Astrocyte of the cerebellum (primary cell): ENCODE measurements around the gene SYT6.

Source experiments
- DNase-seq: peaks from one replicate; pipeline ENCODE4 v3.0.0-alpha.2; 2011; ENCODE audit warnings: low read depth
- H3K4me3 ChIP-seq: 2 replicates; pipeline ENCODE4 v1.5.1; 2011; ENCODE audit warnings: mild to moderate bottlenecking, low read depth, low read length, moderate library complexity
- in situ Hi-C: cut with HindIII; loops from 2 replicates; pipeline ENCODE4 v1.10.0; 2017; ENCODE audit warnings: low sequenced_read_pairs
- TF ChIP-seq, protein P1 (sequence below): IDR thresholded peaks from 2 replicates; pipeline ENCODE4 v1.5.1; 2012; ENCODE audit warnings: low read length, low read depth, moderate library complexity, mild to moderate bottlenecking; ENCODE audit errors: missing control alignments

The SYT6 gene, protein sequence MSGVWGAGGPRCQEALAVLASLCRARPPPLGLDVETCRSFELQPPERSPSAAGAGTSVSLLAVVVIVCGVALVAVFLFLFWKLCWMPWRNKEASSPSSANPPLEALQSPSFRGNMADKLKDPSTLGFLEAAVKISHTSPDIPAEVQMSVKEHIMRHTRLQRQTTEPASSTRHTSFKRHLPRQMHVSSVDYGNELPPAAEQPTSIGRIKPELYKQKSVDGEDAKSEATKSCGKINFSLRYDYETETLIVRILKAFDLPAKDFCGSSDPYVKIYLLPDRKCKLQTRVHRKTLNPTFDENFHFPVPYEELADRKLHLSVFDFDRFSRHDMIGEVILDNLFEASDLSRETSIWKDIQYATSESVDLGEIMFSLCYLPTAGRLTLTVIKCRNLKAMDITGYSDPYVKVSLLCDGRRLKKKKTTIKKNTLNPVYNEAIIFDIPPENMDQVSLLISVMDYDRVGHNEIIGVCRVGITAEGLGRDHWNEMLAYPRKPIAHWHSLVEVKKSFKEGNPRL

DNA sequence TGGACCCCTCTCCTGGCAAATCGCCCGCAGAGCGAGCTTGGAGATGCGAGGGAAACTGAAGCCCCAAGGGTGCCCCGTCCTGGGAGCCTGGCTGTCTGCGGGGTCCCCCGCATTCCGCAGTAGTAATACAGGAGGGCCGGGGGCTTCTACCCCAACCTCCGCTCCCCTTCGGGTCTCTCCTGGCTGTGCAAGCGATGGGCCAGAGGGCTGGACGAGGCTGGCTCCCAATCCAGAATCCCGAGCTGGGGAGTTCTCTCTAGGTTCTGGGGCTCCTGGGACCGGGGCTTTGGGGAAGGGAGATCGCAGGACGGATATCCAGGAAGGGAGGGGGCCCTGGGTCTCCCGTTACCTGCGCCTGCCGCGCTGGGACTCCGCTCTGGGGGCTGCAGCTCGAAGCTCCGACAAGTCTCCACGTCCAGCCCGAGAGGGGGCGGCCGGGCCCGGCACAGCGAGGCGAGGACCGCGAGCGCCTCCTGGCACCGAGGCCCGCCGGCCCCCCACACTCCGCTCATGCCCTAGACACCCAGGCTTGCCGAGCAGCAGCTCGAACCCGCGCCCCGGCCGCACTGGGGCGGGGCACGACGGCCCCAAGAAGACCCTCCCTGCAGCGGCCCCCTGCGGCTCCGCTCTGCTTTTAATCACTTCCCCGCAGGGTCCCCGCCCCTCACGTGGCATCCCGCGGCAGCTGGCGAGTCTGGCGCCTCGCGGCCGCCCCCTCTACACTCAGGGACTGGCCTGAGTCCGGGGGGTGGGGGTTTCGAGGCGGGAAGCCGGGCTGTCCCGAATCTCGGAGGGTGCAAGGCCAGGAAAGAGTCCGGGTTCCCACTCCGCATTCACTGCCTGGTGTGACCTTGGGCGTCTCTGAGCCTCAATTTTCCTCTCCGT, at the start of gene SYT6:
Gene SYT6, minus strand, starts transcription at position 609 of the 885 bp plus-strand sequence. Its CDS starts 97 bp downstream, at position 512.
- in situ Hi-C loops = loop anchor here (5.0 kb wide), 1 partner anchor 106 kb away; no protein-coding TSS in a partner anchor
- H3K4me3 ChIP-seq = peak within 1 kb of the TSS; percentile 34
- DNase-seq = no peak
- TF ChIP-seq, protein P1, sequence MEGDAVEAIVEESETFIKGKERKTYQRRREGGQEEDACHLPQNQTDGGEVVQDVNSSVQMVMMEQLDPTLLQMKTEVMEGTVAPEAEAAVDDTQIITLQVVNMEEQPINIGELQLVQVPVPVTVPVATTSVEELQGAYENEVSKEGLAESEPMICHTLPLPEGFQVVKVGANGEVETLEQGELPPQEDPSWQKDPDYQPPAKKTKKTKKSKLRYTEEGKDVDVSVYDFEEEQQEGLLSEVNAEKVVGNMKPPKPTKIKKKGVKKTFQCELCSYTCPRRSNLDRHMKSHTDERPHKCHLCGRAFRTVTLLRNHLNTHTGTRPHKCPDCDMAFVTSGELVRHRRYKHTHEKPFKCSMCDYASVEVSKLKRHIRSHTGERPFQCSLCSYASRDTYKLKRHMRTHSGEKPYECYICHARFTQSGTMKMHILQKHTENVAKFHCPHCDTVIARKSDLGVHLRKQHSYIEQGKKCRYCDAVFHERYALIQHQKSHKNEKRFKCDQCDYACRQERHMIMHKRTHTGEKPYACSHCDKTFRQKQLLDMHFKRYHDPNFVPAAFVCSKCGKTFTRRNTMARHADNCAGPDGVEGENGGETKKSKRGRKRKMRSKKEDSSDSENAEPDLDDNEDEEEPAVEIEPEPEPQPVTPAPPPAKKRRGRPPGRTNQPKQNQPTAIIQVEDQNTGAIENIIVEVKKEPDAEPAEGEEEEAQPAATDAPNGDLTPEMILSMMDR = peak; percentile 10

DNA sequence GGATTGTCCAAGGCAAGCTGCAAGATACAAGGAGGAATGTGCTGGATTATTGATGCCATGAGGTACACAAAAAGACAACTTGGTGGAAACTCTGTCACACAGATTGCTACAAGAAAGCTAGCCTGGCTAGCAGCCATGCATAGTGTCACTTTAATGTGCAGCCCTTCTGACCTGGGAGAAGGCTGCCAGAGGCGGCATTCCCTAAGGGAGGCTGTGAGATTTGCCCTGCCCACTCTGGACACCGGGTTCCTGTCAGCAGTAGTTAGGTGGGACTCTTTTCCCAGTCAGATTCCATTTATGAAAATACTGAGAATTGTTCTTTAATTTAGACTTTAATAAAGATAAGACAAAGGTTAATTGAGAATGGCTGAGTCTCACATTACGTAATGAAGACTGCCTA, 47.8 kb upstream of the SYT6 start:
- TF ChIP-seq, protein P1 = no peak
- in situ Hi-C loops = no loop called here
- H3K4me3 ChIP-seq = no peak overlapping the region
- DNase-seq = no peak

DNA sequence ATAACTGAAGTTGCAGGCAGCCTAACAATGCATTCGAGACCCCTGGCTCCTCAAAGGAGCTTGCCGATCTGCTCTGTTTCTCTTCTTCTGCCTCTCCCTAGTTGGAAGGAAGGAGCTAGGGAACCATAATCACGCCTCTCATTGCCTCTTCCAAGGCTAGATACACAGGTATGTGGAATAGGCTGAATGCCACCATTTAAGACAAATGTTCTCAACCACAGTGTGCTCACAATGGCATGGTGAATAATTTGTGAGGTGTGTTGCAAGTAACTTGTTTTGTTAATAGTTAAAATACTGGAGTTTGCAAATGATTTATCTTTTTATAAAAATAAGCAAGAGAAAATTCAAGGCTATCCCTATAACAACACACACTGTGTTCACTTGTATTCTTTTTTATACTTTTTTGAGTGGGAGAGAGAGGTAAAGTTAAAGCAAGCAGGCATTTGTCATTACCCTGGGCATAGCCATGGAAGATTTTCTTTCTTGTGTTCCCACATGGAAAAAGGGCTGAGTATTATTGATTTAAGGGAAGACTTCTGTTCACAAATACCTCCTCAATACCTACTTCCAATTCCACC, 45.4 kb upstream of the SYT6 start:
- H3K4me3 ChIP-seq = no peak overlapping the region
- in situ Hi-C loops = no loop called here
- no peak for DNase-seq
- TF ChIP-seq, protein P1 = no peak

DNA sequence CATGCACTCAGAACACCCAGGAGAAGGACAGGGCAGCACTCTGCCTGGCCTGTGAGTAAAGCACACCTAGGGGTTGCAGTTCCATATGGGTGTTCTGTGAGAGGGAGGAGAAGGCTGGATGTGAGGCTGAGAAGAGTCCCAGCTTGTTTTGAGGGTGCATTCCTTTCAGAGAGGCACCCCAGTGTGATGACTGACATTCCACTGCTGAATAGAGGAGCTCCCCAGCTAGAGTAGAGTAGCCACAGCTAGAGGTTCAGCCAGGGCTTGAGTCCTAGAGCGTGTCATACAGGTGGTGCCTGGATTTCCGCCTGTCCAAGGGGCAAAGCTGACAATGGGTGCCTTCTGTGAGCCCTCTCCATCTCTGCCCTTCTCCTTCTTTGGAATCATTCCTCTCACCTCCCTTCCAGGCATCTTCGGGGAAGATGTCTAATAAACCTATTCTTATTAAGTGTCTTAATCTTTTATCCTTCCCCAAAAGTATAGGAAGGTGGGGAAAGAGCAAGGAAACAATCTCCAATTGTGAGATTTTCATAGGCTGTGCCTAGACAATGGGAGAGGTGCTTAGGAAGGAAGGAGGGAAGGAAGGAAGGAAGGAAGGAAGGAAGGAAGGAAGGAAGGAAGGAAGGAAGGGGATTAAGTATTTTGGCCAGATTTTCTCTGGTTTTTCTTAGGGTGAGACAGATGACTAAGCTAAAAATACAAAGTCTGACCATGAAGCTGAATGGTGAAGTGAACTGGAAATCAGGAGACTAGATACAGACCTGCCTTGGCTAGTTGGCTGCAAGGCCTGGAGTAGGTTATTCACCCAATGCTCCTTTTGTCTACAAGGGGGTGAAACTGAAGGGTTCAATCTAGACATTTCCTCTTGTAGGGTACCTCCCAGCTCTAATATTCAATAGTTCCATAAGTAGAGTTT, 43.6 kb upstream of the SYT6 start:
- TF ChIP-seq, protein P1 = no peak
- H3K4me3 ChIP-seq = no peak overlapping the region
- in situ Hi-C loops = no loop called here
- no peak for DNase-seq

DNA sequence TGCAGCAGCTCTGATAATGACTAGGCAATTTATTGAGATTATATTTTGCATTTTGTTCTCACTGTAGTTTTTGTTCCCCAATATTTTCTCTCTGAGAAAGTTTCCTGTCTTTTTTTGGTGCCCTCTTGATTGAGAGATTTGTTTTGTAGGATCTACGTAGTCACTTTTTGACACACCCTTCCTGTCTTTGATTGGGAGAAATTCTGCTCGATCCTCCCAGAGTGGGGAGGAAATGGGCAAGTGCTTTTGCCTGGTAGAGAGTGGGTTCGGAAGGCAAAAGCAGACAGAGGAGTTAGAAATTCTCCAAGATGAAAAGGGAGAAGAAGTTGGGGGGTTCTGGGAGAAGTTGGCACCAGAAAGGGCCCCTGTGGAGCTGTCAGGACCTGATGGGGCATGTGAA, 42.1 kb upstream of the SYT6 start:
- TF ChIP-seq, protein P1 = no peak
- in situ Hi-C loops = no loop called here
- no peak for DNase-seq
- H3K4me3 ChIP-seq = no peak overlapping the region
